Liver (tissue), 9 donors: ENCODE results near the gene TANGO6. TPM values are rescaled to one million over a fixed set of nuclear protein-coding genes. Genes with fewer than 3 reads are reported as not detected.

Experiments
- DNase-seq: peaks from one replicate; pipeline ENCODE4 v3.0.0-alpha.2; 2017; ENCODE audit warnings: low spot score
- H3K27ac ChIP-seq, 2 donors: one replicate each; pipeline ENCODE4 v1.7.0; 2013; ENCODE audit warnings: inconsistent platforms in 2 of 2, low read length in 2 of 2, control low read depth in 1 of 2, low read depth in 1 of 2, mild to moderate bottlenecking in 1 of 2
- H3K27me3 ChIP-seq, 4 donors: one replicate each; pipeline versions ENCODE4 v1.6.1 to v1.7.0; 2013; ENCODE audit warnings: low read length in 3 of 4, inconsistent platforms in 1 of 4, mild to moderate bottlenecking in 1 of 4, moderate library complexity in 1 of 4; ENCODE audit not compliant: control insufficient read depth in 4 of 4, insufficient read depth in 4 of 4
- H3K36me3 ChIP-seq, 4 donors: one replicate each; pipeline versions ENCODE4 v1.6.1 to v1.7.0; 2013; ENCODE audit warnings: low read length in 3 of 4, mild to moderate bottlenecking in 3 of 4, low read depth in 1 of 4, moderate library complexity in 1 of 4; ENCODE audit not compliant: control insufficient read depth in 4 of 4, insufficient read depth in 3 of 4
- H3K4me1 ChIP-seq, 4 donors: one replicate each; pipeline versions ENCODE4 v1.6.1 to v1.7.0; 2013; ENCODE audit warnings: low read length in 3 of 4, mild to moderate bottlenecking in 3 of 4, moderate library complexity in 1 of 4; ENCODE audit not compliant: control insufficient read depth in 4 of 4, insufficient read depth in 4 of 4
- H3K4me3 ChIP-seq, 3 donors: one replicate each; pipeline versions ENCODE4 v1.6.1 to v1.7.0; 2013; ENCODE audit warnings: low read length in 3 of 3, control low read depth in 1 of 3, low read depth in 1 of 3, mild to moderate bottlenecking in 1 of 3
- H3K9ac ChIP-seq, 2 donors: one replicate each; pipeline ENCODE4 v1.7.0; 2013; ENCODE audit warnings: low read length in 2 of 2, mild to moderate bottlenecking in 2 of 2, moderate library complexity in 2 of 2, control low read depth in 1 of 2, low read depth in 1 of 2
- H3K9me3 ChIP-seq, 4 donors: one replicate each; pipeline versions ENCODE4 v1.6.1 to v1.7.0; 2013; ENCODE audit warnings: low read length in 3 of 4; ENCODE audit not compliant: control insufficient read depth in 4 of 4
- ATF3 ChIP-seq: IDR thresholded peaks from 2 replicates; pipeline ENCODE4 v1.6.1; 2016; ENCODE audit warnings: antibody characterized with exemption
- CTCF ChIP-seq: fragments of 150-350 bp; IDR thresholded peaks from 2 replicates; pipeline ENCODE4 v1.5.1; 2017; ENCODE audit warnings: improper control_type of control experiment, low read depth, low read length; ENCODE audit not compliant: missing input control
- EGR1 ChIP-seq, 2 donors: IDR thresholded peaks; 2 replicates each; pipeline ENCODE4 v1.6.1; 2016 to 2018; ENCODE audit warnings: antibody characterized with exemption in 2 of 2, low read depth in 2 of 2
- FOXA1 ChIP-seq: IDR thresholded peaks from 2 replicates; pipeline ENCODE4 v1.6.1; 2016; ENCODE audit warnings: antibody characterized with exemption
- FOXA2 ChIP-seq: IDR thresholded peaks from 2 replicates; pipeline ENCODE4 v1.6.1; 2016; ENCODE audit warnings: antibody characterized with exemption
- GABPA ChIP-seq, 2 donors: IDR thresholded peaks in 1 of 2; conservative IDR thresholded peaks in 1 of 2; 2 replicates each; pipeline ENCODE4 v1.6.1; 2016; ENCODE audit warnings: antibody characterized with exemption in 2 of 2, mild to moderate bottlenecking in 1 of 2, moderate library complexity in 1 of 2
- HNF4A ChIP-seq, 2 donors: conservative IDR thresholded peaks; 2 replicates each; pipeline ENCODE4 v1.6.1; 2016; ENCODE audit warnings: antibody characterized with exemption in 2 of 2, mild to moderate bottlenecking in 2 of 2
- HNF4G ChIP-seq: IDR thresholded peaks from 2 replicates; pipeline ENCODE4 v1.6.1; 2016; ENCODE audit warnings: antibody characterized with exemption
- JUND ChIP-seq, 2 donors: IDR thresholded peaks; 2 replicates each; pipeline ENCODE4 v1.6.1; 2016; ENCODE audit warnings: antibody characterized with exemption in 2 of 2
- MAX ChIP-seq: IDR thresholded peaks from 2 replicates; pipeline ENCODE4 v1.6.1; 2016; ENCODE audit warnings: antibody characterized with exemption
- NR2F2 ChIP-seq: IDR thresholded peaks from 2 replicates; pipeline ENCODE4 v1.6.1; 2016; ENCODE audit warnings: antibody characterized with exemption
- RAD21 ChIP-seq, 2 donors: IDR thresholded peaks; 2 replicates each; pipeline ENCODE4 v1.6.1; 2016; ENCODE audit warnings: antibody characterized with exemption in 2 of 2, mild to moderate bottlenecking in 2 of 2
- REST ChIP-seq: IDR thresholded peaks from 2 replicates; pipeline ENCODE4 v1.6.1; 2016; ENCODE audit warnings: antibody characterized with exemption, mild to moderate bottlenecking
- RXRA ChIP-seq, 2 donors: IDR thresholded peaks; 2 replicates each; pipeline ENCODE4 v1.6.1; 2017 to 2018; ENCODE audit warnings: antibody characterized with exemption in 2 of 2, mild to moderate bottlenecking in 1 of 2
- WGBS: extraction: QIAGEN DNeasy Blood & Tissue Kit; methylation state at CpG from one replicate; pipeline ENCODE4 v1.1.7; 2013; 5-methylcytosine and 5-hydroxymethylcytosine counted together
- polyA plus RNA-seq, 2 donors: library from polyadenylated mRNA; stranded (reverse) in 1 of 2; unstranded in 1 of 2; fragments of 200-250 nt in 1 of 2; fragments of >200 nt in 1 of 2; fragmentation: Nextera tagmentation in 1 of 2; extraction: Ambion mirVana in 1 of 2; gene quantifications; one replicate each; pipeline versions ENCODE4 v1.2.1 to v1.2.3, GENCODE V29; 2013 to 2015
- total RNA-seq, 2 donors: library from RNA; depleted of rRNA; stranded (reverse); fragments of >200 nt; gene quantifications; one replicate each; pipeline ENCODE4 v1.2.3, GENCODE V29; 2014
- donor health status: healthy.
- donor health status: healthy.
- donor health status: healthy.
- donor health status: healthy.
- donor health status: healthy.

TANGO6 gene
- total and polyA plus RNA-seq, 4 donors = 6.8 to 40.6 (median 10.5) TPM

GRCh38 chr16:68948230-68948910, 105.0 kb downstream of the TANGO6 start:
- no peaks in the 10 kb centered on the region for H3K27me3 ChIP-seq
- peaks cover 0 to 6% (median 2%) of the 10 kb centered on the region in 4 donors for H3K36me3 ChIP-seq
- peaks cover 0 to 3% (median 1%) of the 10 kb centered on the region in 4 donors for H3K4me1 ChIP-seq
- H3K9me3 ChIP-seq = peaks cover 0 to 2% (median 0%) of the 10 kb centered on the region in 4 donors
- H3K9ac ChIP-seq = no peak overlapping the region
- no peak overlapping the region for H3K4me3 ChIP-seq
- TF ChIP-seq FOXA2 (no peak), HNF4A (conservative IDR thresholded peaks at IDR 0.05) (peak; percentile 51 to 55), FOXA1 (no peak), RAD21 (IDR thresholded peaks at IDR 0.05) (no peak), GABPA (IDR thresholded peaks at IDR 0.05 in 1 of 2, conservative IDR thresholded peaks at IDR 0.05 in 1 of 2) (no peak), NR2F2 (no peak), HNF4G (no peak), JUND (IDR thresholded peaks at IDR 0.05) (peak in 1 of 2 donors; percentile 63), MAX (no peak), RXRA (IDR thresholded peaks at IDR 0.05) (peak in 1 of 2 donors; percentile 6), ATF3 (peak; percentile 49), CTCF (no peak), EGR1 (IDR thresholded peaks at IDR 0.05; ENCODE audit: low read depth in 2 of 2) (no peak)
- no peak overlapping the region for H3K27ac ChIP-seq
- no peak for DNase-seq
- WGBS = 47% methylated on average over 1 of the region's 1 CpG

- 90% methylated on average over 2 of the region's 2 CpGs for WGBS
- no peaks in the 10 kb centered on the region for H3K27me3 ChIP-seq
Observed at GRCh38 chr16:68951991-68952877, 108.9 kb downstream of the TANGO6 start.

More at GRCh38 chr16:68951991-68952877, 108.9 kb downstream of the TANGO6 start:
- H3K36me3 ChIP-seq = peaks cover 0 to 1% (median 0%) of the 10 kb centered on the region in 4 donors
- no peak overlapping the region for H3K9ac ChIP-seq
- H3K27ac ChIP-seq = no peak overlapping the region
- H3K4me3 ChIP-seq = no peak overlapping the region
- H3K9me3 ChIP-seq = no peaks in the 10 kb centered on the region
- peaks cover 0 to 3% (median 1%) of the 10 kb centered on the region in 4 donors for H3K4me1 ChIP-seq
- DNase-seq = no peak
- TF ChIP-seq HNF4G (no peak), REST (no peak), ATF3 (no peak), MAX (no peak), FOXA1 (no peak), JUND (IDR thresholded peaks at IDR 0.05) (no peak), HNF4A (conservative IDR thresholded peaks at IDR 0.05) (no peak)
